ENCODE data around the gene INO80D.
"Not testable (repeated sequence)": the region's sequence is repeated elsewhere in the genome, so short reads cannot be mapped to it uniquely, and the experiment has no call there.

Gene INO80D

DNA sequence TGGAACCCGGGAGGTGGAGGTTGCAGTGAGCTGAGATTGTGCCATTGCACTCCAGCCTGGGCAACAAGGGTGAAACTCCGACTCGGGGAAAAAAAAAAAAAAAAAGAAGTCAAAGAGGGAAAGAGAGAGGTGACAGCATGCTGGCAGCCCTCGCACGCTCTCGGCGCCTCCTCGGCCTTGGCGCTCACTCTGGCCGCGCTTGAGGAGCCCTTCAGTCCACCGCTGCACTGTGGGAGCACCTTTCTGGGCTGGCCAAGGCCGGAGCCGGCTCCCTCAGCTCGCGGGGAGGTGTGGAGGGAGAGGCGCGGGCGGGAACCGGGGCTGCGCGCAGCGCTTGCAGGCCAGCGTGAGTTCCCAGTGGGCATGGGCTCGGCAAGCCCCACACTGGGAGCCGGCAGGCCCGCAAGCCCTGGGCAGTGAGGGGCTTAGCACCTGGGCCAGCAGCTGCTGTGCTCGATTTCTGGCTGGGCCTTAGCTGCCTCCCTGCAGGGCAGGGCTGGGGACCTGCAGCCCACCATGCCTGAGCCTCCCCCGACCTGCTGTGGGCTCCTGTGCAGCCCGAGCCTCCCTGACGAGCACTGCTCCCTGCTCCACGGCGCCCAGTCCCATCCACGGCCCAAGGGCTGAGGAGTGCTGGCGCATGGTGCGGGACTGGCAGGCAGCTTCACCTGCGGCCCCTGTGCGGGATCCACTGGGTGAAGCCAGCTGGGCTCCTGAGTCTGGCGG, 108.9 kb downstream of the INO80D start:
- not testable (repeated sequence) for DNase-seq

DNA sequence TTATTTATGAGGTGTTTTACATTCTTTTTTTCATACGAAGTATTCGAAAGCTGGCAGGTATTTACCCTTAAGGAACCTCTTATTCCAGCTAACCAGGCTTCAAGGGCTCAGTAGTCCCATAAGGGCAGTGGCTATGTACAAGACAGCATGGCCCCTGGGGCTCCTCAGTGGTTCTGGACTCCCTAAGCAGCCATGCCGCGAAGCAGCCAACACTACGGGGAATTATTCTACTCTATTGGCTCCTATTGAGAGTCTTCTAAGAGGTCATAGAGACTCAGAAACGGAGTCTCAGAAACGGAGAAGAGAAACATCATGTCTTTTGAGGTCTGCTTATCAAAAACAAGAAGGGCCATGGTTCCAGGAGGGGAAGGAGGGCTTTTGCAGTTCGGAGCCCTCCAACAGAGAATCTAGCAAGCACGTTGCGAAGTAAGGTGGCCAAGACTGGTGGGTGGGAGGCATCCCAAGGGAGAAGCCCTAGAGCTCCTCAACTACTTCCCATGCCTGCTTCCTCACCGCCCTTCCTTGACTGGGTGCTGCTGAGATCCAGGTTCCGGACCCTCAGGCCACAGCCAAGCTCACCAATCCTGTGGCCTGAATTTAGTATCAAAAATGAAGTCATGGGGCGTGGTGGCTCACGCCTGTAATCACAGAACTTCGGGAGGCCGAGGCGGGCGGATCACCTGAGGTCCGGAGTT, 109.7 kb downstream of the INO80D start:
- no peak for DNase-seq

DNA sequence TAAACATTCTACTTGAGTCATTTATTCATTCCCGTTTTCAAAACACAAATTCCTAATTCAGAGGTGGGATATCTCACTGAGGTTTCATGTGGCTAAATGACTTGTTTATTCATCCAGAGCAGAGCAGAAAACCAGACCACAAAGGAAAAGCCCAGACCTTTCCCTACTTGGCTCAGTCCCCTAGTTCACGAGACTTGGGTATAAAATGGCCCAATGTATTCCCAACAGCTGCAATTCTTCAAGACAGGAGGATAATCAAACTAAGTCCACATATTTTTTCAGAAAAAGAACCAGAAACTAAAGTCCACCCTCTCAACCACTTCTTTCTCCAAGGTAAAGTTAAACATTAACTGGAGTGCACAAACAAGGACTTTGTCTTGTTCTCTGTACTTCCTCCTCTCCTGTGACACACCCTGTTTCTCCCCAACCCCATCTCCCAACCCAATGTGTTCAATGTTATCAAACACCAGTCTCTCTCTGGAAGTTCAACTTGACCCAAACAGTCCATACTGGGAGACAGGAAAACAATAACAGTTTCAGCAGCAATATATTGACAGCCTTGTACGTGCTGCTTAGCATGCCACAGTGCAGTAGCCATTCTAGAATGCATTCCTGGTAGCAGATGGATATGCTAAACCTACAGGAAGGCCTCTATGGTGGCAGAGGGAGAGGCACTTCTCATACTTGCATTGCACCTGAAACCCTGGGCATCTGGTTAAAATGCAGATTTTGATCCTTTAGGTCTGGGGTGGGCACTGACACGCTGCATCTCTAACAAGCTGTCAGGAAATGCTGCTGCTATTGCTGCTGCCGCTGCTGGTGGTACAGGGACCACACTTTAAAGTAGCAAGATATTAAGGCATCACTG, 110.7 kb downstream of the INO80D start:
- no peak for DNase-seq

DNA sequence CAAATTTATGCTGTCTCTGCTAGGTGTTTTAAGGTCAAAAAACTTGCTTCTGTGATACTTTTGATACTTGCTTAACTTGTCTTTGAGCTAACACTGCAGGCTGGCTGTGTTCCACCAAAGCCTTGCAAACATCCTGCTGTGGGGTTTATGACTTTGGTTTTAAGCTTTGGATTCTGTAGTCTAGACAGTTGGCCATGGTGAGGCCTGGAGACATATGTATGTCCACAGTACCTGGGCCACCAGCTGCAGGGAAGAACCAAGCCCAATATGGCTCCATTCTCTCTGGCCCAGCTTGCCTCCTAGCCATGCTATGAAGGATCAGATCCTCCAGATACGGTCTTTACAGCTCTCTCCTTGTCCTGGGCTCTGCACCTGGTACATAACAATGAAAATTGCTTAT, 113.9 kb downstream of the INO80D start:
- DNase-seq, result no peak

DNA sequence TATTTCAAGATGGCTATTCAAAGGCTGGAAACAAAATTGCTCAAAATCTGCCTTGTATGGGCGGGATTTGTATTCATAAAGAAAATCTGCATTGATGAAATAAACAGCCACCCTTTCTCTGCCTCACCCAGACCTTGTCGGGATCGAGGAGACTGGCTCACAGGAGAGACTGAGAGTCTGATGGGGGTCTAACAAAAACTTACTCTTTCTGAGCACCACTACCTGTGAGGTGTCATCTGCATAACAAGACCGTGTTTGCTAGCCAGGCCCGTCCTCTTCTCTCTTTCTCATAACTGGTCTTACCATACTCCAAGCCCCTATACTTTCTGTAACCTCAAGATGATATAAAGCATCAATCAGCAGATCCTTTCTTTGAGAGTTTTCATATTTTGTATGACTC, 115.6 kb downstream of the INO80D start:
- no peak for DNase-seq

DNA sequence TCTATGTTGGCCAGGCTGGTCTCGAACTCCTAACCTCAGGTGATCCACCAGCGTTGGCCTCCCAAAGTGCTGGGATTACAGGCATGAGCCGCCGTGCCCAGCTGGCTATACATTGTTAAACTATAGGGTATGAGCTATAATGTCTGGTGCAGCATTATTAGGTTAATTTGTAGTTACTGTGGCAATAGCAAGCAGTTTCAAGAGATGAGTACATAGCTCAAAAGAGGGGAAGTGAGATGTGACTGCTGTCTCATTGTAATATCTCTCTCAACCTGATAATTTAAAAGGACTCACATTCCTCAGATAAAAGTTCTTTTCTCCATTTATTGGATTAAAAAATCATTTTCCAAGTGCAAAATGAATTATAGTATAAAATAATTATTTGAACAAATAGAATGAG, 116.4 kb downstream of the INO80D start:
- no peak for DNase-seq

DNA sequence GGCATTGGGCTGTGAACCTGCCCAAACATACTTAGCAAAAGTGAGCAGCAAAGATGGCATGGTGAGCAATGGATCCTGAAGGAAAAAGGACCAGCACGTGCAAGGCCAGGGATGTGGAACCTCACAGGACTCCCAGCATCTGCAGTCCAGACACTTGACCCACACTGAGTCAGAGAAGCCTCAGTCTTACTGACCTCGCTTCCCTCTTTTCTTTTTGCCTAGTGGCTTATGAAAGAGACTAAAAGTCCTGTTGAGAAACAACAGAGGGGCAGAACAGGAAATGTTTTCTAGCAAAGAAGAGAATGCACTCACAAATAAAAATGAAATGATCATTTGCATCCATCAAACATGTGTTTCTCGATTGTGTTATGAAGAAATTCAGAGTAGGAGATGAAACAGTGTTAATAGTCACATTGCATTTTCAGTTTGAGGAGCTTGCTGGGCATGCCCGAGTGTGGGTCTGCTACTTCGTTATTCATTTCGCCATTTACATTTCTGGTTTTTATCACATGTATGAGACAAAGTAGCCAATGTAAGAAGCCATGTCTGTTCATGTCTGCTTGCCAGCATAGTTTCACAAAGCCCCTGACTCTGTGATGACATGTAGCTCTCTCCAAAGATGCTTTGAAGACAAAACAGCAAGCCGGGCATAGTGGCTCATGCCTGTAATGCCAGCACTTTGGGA, 118.4 kb downstream of the INO80D start:
- DNase-seq, result no peak

DNA sequence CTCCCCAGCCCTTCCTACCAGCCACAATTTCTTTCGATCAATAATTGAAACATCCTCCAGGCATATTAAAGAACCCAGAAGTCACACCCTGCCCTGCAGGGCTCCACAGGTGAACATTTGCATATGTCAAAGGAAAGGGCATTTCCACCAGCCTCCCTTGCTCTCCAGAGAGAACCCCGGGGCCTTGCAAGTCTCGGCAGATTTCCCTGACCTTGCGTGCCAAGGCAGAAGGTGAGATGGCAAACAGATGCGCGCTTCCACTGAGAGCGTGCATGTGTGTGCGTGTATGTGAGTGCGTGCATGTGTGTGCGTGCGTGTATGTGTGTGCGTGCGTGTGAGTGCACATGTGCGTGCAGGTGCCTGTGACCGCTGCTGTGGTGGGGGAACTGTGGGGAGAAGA, 120.3 kb downstream of the INO80D start:
- no peak for DNase-seq

DNA sequence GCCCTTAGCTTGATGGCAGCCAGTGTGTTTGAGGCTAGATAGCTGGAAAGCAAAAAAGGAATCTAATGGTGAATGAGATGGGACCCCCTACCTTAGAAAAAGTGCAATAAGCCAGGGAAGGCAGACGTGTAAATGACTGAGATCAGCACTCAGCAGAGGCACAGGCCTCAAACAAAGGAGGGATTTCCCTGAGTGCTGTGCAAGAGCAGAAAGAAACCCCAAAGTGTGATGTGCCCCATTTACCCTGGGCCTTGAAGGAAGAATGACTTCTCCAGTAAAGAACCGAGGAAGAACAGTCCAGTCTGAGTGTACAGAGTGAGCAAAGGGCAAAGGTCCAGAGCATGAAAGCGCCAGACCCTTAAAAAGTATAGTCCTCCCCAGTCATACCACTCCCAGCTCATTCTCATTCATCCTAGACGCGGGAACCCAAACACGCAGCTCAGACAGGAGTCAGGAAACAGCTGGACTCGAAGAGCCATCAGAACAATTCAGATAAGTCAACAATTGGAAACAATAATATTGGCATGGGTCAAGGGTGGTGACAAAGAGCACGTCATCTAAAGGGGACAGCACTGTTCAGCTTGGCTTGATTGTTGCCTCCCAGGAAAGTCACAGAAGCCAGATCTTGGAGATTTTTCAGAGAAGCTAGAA, 121.7 kb downstream of the INO80D start:
- DNase-seq, result no peak

DNA sequence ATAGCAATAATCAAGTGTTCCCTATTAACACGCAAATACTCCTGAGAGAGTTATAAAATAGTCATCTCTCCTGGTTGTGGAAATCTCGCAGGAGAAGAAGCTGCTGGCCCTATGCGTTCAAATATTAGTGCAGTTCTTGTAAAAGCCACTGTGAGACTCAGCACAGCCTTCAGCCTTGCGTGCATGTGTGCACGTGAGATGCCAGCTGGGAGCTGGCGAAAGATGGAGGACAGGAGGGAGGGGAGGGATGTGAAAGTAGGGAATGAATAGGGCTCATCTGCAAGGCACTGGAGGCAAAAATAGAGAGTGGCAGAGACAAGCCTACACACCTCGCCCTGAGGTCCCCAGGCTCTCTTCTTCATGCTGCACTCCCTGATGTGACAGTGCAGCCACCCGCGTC, 126.5 kb downstream of the INO80D start:
- DNase-seq, result no peak

DNA sequence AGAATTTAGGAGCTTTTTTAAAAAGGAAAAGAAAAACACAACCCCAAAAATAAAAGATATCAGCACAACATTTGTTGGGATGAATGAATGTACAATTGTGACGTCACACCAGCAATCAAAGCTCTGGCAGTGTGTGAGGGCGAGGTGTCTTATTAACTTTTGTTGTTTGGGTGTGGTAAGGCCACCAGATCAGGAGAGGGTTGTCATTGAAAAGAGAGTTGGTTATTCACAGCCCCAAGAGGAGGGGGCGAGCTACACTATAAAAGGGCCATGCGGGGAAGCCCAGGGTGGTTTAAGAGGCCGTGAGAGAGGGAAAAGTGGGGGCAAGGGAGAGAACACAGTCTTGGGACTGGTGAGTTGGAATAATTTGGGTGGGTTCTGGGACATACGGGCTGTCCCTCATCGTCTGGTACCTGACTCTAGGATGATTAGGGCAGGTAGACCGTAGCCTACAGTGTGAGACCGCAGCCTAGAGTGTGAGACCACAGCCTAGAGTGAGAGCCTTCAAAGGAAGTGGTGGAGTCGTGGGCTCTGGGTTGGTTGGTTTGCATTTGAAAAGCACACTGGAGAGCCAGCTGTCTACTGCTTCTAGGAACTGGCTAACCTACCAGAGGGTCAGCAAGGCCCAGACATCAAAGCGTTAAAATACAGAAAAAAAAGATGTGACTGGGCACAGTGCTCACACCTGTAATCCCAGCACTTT, 128.4 kb downstream of the INO80D start:
- DNase-seq, result no peak

DNA sequence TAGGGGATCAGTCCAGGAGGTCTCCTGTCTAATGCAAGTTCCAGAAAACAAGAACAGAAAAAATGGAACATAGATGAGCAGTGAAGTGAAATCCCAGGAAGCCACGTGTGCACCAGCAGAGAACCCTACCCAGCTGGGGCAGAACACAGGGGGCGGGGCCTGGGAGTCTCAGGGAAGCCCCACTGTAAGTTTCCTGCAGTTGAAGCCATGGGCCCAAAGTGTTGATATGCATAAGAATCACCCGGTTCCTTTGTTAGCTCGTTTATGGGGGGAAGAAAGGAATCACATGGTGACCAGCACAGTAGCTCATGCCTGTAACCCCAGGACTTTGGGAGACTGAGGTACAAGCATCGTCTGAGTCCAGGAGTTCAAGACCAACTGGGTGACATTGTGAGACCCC, 131.3 kb downstream of the INO80D start:
- DNase-seq, result no peak

DNA sequence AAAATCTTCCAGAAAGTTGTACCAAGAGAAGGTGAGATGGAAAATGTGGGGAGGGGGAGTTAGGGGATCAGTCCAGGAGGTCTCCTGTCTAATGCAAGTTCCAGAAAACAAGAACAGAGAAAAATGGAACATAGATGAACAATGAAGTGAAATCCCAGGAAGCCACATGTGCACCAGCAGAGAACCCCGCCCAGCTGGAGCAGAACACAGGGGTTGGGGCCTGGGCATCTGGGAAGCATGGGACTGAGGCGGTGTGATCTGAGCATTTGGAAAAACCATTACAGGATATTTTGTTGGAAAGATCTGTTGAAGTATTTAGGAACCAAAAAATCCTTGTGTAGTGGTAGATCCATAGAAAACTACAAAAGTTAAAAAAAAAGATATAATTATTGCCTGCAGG, 133.7 kb downstream of the INO80D start:
- DNase-seq, result no peak

DNA sequence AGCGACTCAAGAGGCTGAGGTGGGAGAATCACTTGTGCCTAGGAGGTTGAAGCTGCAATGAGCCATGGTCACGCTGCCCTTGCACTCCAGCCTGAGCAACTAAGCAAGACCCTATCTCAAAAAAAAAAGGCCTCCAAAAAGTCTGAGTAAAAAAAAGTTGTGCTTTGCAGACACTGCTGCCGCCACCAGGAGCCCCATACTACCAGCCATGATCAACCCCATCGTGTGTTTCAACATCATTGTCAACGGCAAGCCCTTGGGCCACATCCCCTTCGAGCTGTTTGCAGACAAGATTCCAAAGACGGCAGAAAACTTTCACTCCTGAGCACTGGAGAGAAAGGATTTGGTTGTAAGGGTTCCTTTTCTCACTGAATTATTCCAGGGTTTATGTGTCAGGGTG, 137.1 kb downstream of the INO80D start:
- DNase-seq, result no peak

DNA sequence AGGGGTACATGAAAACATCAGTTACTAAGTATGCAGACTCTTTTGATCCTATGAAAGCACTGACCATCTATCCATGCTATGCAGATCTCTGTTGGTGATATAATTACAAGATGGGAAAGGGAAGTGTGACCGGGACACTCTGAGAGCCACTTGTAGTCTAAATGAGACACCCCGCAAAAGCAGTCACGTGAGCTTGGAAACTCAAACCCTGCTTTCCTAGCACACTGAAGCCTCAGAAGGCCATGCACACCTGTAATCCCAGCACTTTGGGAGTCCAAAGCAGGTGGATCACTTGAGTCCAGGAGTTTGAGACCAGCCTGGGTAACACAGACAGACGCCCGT, 137.5 kb downstream of the INO80D start:
- DNase-seq, result no peak

DNA sequence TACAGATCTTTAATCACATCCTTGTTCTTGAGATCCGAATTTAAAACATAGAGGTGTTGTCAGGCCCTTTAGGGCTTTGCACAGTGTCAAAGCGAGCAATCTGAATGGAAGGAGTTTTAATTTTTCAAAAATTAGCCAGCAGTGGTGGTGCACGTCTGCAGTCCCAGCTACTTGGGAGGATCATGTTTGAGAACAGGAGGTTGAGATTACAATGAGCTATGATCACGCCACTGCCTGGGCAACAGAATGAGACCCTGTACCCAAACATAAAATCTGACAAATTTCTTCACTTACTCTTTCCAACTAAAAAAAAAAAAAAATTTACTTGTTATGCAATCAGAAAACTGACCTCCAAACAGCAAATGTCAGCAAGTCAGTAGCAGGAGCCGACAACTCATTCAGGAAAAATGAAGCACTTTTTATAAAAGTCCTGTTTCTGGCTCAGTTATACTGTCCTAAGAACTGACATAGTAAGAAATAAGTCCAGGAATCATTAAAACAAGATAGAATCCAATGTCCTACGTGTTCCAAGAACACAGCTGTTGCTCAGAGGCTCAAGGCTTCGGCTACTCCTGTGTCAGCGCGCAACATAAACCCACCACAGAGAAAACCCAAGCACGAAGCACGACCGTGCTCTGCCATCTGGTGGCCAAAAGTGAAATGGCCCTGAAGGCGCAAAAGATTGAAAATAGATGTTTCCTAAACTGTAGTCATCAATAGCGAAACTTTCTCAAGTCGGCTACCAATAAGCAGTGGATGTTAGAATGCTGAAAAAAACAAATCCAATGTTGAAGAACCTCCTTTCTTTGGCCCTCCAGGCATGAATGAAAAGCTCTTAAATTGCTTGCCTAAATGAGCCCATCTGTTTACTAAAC, 138.1 kb downstream of the INO80D start:
- peak; percentile 11 for DNase-seq

DNA sequence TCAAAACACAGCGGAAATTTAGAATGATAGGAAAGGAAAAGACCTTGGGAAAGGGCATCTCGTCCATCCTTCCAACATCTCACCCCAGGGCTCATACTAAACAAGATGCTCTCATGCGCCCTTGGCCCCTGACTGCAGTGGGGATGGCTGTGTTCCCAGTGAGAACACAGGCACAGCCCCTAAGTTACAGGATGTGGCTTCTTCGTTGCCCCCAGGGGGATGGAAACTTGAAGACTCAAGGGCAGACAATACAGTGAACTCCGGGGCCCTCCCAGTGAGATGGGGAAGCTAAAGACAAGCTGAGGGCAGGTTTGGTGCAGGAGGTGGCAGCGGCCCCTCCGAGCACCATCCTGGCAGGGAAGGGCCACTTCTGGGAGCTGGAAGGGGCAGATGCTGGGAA, 139.7 kb downstream of the INO80D start:
- no peak for DNase-seq

All from effector CD8-positive, alpha-beta T cell (primary cell).